Cardiac fibroblast (primary cell): ENCODE data around the gene ELL.
A peak's percentile ranks its signal among the peaks of the same experiment; 100 is the strongest.

Experiments used
- DNase-seq, 2 donors: peaks; one replicate each; pipeline versions ENCODE4 v3.0.0 to v3.0.0-alpha.2; 2010; ENCODE audit warnings: low read depth in 2 of 2
- H3K4me3 ChIP-seq, 2 donors: replicated peaks in 1 of 2; 1 replicate in 1 of 2; 2 replicates in 1 of 2; pipeline ENCODE4 v1.5.1; 2011; ENCODE audit warnings: low read depth in 2 of 2, low read length in 2 of 2, mild to moderate bottlenecking in 2 of 2, moderate library complexity in 1 of 2
- TF ChIP-seq, protein P1 (sequence below): IDR thresholded peaks from one replicate; pipeline ENCODE4 v1.5.1; 2011; ENCODE audit warnings: low read depth, mild to moderate bottlenecking, low read length, inconsistent platforms

ELL gene

DNA sequence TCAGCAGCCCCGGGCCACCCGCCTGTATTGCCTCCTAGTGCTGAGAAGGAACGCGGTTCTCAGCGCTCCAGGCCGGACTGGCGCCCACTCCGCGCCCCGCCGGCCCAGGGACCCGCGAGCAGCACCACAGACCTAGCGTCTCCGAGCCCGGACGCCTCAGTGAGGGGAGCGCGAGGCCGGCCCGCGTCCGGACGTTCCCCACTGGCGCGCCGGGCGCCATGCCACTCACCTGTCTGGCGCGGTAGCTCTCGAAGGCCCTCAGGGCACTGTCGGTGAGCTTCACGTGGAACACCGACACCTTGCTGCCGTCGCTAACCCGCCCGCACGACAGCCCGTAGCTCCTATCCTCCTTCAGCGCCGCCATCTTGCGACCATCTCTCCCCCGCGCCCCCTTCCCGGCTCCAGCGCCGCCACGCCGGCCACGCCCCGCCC is at the start of gene ELL:
TSS of gene ELL (minus strand) at position 379 of the 432 bp plus-strand sequence. CDS start at position 364, 15 bp downstream.
- H3K4me3 ChIP-seq, result peak within 1 kb of the TSS; percentile 94 to 99
- TF ChIP-seq, protein P1, sequence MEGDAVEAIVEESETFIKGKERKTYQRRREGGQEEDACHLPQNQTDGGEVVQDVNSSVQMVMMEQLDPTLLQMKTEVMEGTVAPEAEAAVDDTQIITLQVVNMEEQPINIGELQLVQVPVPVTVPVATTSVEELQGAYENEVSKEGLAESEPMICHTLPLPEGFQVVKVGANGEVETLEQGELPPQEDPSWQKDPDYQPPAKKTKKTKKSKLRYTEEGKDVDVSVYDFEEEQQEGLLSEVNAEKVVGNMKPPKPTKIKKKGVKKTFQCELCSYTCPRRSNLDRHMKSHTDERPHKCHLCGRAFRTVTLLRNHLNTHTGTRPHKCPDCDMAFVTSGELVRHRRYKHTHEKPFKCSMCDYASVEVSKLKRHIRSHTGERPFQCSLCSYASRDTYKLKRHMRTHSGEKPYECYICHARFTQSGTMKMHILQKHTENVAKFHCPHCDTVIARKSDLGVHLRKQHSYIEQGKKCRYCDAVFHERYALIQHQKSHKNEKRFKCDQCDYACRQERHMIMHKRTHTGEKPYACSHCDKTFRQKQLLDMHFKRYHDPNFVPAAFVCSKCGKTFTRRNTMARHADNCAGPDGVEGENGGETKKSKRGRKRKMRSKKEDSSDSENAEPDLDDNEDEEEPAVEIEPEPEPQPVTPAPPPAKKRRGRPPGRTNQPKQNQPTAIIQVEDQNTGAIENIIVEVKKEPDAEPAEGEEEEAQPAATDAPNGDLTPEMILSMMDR, result no peak
- DNase-seq, result no peak

DNA sequence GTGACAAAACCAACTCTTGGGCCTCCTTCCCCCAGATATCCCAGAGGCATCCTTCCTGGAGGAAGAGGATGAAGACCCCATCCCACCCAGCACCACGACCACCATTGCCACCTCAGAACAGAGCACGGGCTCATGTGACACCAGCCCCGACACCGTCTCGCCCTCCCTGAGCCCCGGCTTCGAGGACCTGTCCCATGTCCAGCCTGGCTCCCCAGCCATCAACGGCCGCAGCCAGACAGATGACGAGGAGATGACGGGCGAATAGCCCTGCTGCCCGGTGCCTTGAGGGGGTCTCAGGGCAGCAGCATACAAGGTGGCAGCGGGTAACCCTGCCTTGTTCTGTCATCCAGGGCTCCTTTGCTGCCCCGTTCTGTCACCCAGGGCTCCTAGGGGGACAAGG is 46.5 kb upstream of the ELL start:
- DNase-seq, result no peak
- TF ChIP-seq, protein P1, result no peak
- no peak overlapping the region for H3K4me3 ChIP-seq

DNA sequence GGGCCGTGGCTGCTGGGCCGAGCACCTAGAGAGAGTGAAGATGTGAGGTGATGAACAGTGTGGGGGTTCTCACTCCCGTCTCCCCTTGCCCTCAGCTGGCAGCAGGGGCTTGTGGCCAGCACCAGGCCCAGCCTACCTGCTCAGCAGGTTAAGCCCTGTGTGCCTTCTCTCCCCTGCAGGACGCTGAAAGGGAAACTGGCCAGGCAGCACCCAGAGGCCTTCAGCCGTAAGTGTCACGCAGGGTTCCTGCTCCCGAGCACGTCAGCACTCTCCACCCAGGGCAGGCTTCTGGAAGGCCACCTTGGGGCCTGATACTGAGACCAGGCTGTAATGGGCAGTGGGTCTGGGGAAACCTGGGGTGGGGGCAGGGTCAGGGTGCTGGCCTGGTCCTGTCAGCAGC is 45.1 kb upstream of the ELL start:
- no peak overlapping the region for H3K4me3 ChIP-seq
- TF ChIP-seq, protein P1, result no peak

DNA sequence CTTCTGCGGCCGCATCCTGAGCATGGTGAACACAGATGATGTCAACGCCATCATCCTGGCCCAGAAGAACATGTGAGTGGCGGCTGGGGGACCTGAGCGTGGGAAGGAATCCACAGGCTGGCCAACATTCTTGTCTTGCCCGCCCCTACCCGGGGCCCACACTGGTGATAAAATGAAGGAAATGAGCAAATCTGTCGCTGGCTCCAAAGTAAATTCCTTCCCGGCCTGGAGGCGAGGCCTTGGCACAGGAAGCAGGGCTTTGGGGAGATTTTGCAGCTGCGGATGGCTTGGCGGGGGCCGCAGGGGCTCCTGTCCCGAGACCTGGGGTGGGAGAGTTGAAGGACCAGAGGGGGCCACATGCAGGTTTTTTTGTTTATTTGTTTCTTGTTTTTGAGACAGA is 40.2 kb upstream of the ELL start:
- DNase-seq, result peak; percentile 56 to 94
- TF ChIP-seq, protein P1, result no peak
- H3K4me3 ChIP-seq, result no peak overlapping the region

More for the DNA sequence above, 45.1 kb upstream of the ELL start:
- DNase-seq, result no peak

DNA sequence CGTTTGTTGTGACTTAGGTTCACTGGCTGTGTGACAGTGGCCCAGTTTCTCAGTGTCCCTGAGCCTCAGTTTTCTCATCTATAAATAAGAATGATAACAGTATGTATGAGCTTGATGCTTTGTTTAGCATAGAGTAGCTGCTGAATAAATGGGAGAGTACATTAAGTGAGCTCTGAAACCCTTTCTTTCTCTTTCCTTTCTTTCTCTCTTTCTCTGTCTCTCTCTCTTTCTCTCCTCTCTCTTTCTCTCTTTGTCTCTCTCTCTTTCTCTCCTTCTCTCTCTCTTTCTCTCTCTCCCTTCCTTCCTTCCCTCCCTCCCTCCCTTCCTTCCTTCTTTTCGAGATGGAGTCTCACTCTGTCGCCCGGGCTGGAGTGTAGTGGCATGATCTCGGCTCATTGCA is 37.8 kb upstream of the ELL start:
- H3K4me3 ChIP-seq, result no peak overlapping the region
- DNase-seq, result no peak
- TF ChIP-seq, protein P1, result no peak

DNA sequence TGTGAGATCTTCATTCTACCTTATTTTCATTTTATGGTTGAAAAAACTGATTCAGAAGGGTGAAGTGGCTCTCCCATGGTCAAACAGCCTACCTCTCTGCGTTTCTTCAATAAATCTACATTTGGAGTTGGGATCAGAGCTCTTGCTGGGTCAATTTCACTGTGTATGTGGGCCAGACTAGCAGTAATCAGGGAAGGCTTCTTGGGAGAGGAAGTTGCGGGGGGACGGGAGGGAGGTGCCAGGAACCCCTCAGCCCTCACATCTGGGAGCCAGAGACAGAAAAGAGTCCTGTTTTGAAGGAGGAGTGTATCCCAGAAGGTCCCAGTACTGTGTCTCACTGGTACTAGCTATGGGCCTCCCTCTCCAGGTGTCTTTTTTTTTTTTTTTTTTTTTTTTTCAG is 36.7 kb upstream of the ELL start:
- TF ChIP-seq, protein P1, result no peak
- peak overlapping the region; percentile 93 to 99 for H3K4me3 ChIP-seq
- DNase-seq, result no peak

DNA sequence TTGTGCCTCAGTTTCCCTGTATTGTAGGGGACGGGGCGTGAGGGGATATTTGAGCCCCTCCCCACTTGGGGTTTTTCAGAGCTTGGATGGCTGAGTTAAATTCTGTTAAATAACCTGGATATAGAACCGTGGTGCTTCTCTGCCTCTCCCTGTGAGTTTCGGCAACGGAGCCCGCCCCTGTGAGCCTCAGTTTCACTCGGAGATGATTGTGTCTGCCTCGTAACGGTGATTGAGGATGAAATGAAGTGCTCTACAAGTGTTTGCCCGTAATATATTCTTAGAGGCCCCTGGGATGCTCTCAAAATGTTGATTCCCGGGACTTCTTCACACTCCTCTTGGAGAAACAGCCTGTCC is 36.3 kb upstream of the ELL start:
- no peak for DNase-seq
- peak overlapping the region; percentile 93 to 99 for H3K4me3 ChIP-seq
- TF ChIP-seq, protein P1, result no peak
